Sigmoid colon (tissue), 4 donors: ENCODE results near the gene TAF1.

Experiments
- EP300 ChIP-seq, 4 donors: sonication (generic); formaldehyde crosslinking; IDR thresholded peaks; one replicate each; pipeline ENCODE4 v1.6.1; 2017; ENCODE audit warnings: antibody characterized with exemption in 4 of 4
- TF ChIP-seq, protein P1 (sequence below), 4 experiments: fragments of 450-650 bp in 3 of 4; fragments of 200-600 bp in 1 of 4; IDR thresholded peaks; one replicate each; pipeline ENCODE4 v1.5.1; 2016 to 2019; ENCODE audit warnings: antibody characterized with exemption in 4 of 4, mild to moderate bottlenecking in 3 of 4, moderate library complexity in 2 of 4

DNA sequence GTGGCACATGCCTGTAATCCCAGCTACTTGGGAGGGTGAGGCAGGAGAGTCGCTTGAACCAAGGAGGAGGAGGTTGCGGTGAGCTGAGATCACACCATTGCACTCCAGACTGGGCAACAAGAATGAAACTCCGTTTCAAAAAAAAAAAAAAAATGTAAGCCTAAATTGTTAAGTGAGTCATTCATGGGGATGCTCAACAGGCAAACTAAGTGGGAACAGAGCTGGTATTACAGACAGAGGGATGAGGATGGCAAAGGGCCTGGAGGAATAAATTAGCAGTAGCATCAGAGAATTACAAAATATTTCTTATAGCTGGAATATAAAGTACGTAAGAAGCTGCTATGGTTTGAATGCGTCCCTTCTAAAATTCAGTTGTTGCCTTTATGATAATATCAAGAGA, 123.4 kb downstream of the TAF1 start:
- TF ChIP-seq, protein P1, sequence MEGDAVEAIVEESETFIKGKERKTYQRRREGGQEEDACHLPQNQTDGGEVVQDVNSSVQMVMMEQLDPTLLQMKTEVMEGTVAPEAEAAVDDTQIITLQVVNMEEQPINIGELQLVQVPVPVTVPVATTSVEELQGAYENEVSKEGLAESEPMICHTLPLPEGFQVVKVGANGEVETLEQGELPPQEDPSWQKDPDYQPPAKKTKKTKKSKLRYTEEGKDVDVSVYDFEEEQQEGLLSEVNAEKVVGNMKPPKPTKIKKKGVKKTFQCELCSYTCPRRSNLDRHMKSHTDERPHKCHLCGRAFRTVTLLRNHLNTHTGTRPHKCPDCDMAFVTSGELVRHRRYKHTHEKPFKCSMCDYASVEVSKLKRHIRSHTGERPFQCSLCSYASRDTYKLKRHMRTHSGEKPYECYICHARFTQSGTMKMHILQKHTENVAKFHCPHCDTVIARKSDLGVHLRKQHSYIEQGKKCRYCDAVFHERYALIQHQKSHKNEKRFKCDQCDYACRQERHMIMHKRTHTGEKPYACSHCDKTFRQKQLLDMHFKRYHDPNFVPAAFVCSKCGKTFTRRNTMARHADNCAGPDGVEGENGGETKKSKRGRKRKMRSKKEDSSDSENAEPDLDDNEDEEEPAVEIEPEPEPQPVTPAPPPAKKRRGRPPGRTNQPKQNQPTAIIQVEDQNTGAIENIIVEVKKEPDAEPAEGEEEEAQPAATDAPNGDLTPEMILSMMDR (IDR thresholded peaks at IDR 0.05): no peak
- no peak for TF ChIP-seq EP300 (IDR thresholded peaks at IDR 0.05)
